GM12891 (cell line): Measurements from ENCODE around the gene CAPS.
A peak's percentile ranks its signal among the peaks of the same experiment; 100 is the strongest.
"Not testable (repeated sequence)": the region's sequence is repeated elsewhere in the genome, so short reads cannot be mapped to it uniquely, and the experiment has no call there.

Experiments
- DNase-seq: peaks from one replicate; pipeline ENCODE4 v3.0.0; 2011; ENCODE audit warnings: low spot score; ENCODE audit not compliant: insufficient read length
- FAIRE-seq: peaks from 2 replicates; lab custom pipeline; 2011; peaks lifted over from hg19 to GRCh38; lab: Jason Lieb, UNC
- PAX5 ChIP-seq: IDR thresholded peaks from 2 replicates; pipeline ENCODE4 v1.6.1; 2011; ENCODE audit warnings: low read length, moderate library complexity, mild to moderate bottlenecking; ENCODE audit not compliant: insufficient read depth, severe bottlenecking
- POLR2A ChIP-seq: IDR thresholded peaks from 2 replicates; pipeline ENCODE4 v1.6.1; 2011; ENCODE audit warnings: low read depth, low read length, control low read depth
- POLR2AphosphoS5 ChIP-seq: IDR thresholded peaks from 2 replicates; pipeline ENCODE4 v1.6.1; 2011; ENCODE audit warnings: low read depth, low read length, control low read depth
- POU2F2 ChIP-seq: IDR thresholded peaks from 2 replicates; pipeline ENCODE4 v1.6.1; 2011; ENCODE audit warnings: low read depth, mild to moderate bottlenecking, control low read depth, low read length, moderate library complexity
- SPI1 ChIP-seq: IDR thresholded peaks from 2 replicates; pipeline ENCODE4 v1.6.1; 2011; ENCODE audit warnings: low read depth, low read length, control low read depth
- TAF1 ChIP-seq: IDR thresholded peaks from 2 replicates; pipeline ENCODE4 v1.6.1; 2011; ENCODE audit warnings: low read depth, low read length, control low read depth

The CAPS gene

GRCh38 chr19:5961969-5962945, 48.2 kb downstream of the CAPS start:
- peak; percentile 79 for FAIRE-seq
- no peak for DNase-seq
- TF ChIP-seq POLR2A, result no peak; the same call in 1 of the 2 replicates

- FAIRE-seq, result not testable (repeated sequence)
These were observed 49.2 kb downstream of the CAPS start for GRCh38 chr19:5963259-5963658.

GRCh38 chr19:5963855-5964254, 49.8 kb downstream of the CAPS start:
- DNase-seq, result no peak
- no peak for FAIRE-seq
- TF ChIP-seq POU2F2, result no peak
- no peak for TF ChIP-seq POLR2AphosphoS5
- no peak for TF ChIP-seq PAX5
- no peak for TF ChIP-seq POLR2A
- no peak for TF ChIP-seq TAF1
- no peak for TF ChIP-seq SPI1

More at GRCh38 chr19:5963259-5963658, 49.2 kb downstream of the CAPS start:
- not testable (repeated sequence) for DNase-seq

GRCh38 chr19:5964816-5965565, 50.9 kb downstream of the CAPS start:
- DNase-seq (no peak), FAIRE-seq (no peak)
- TF ChIP-seq SPI1 (no peak), POU2F2 (no peak), TAF1 (no peak)
